HL-60/S4 treated with retinoic acid at 250 ng/mL for 4 days and 3 days (cell line): Measurements from ENCODE around the gene CPT1B.

ENCODE experiments used
- in situ Hi-C: fragments of 300-500 bp; cut with MboI; formaldehyde crosslinking; loops from 2 replicates; pipeline ENCODE4 v1.7.0; 2022; ENCODE audit warnings: low sequenced_read_pairs

CPT1B gene

GRCh38 chr22:50571264-50572175, 6.7 kb downstream of the CPT1B start:
- in situ Hi-C loops, result no loop called here

DNA sequence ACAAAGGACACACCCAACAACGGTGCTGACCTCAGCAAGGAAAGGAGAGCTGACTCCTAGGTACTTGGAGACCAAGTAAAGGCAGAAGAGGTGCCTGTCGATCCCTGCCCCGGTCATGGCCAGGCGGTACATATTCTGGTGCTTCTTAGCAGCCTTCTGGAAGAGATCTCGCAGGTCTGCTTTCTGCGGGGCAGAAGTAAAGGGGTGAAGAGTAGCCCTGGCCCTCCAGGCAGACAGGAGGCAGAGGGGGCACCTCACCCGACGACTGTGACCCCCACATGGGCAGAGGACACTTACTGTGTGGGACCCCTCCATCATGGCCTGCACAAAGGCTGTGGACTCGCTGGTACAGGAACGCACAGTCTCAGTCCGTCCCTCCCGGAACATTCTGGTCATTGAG, 7.4 kb downstream of the CPT1B start:
- in situ Hi-C loops, result no loop called here

DNA sequence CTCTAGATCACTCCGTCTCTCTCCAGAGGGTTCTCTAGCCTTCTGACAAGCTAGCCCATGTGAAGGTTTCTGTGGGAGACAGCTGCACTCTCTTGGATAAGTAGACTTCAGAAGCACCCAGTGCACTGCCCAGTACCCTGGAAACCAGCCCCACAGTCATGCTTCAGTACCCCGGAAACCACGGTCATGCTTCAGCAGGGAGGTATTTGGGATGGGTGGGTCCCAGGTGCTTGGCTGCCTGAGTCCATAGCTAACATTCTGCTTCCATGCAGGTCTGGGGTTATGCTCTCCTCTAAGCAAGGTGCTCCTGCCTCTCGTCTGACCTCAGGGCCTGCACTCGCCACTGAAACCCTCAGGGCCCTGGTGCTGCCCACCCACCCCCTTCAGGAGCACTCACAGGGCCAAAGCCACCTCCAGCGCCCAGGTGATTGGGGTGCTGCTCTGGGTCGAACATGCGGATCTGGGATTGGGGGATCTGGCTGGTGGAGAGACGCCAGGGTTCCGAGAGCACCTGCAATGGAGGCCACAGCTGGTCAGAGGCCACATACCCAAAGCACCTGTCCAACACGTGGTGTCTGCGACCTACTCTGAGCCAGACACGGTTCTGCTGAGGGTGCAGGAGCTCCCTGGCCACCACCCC, 8.2 kb downstream of the CPT1B start:
- in situ Hi-C loops, result no loop called here

DNA sequence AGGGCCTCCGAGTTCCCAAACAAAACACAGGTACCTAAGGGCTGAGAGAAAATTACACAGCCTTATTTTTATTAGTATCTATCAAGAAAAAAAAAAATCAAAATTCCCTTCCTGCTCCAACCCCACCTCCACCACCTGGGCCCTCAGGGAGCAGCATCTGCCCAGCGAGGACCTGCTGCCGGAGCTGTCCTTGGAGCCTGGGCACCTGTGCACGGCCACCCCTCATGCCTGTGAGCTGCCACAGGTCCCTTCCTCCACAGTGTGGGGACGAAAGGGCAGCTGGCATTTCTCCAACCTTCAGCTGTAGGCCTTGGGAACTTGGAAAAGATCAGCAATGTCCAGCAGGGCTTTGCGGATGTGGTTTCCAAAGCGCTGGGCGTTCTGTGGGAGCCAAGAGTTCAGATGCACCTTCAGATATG, 9.2 kb downstream of the CPT1B start:
- in situ Hi-C loops, result no loop called here

- in situ Hi-C loops, result no loop called here
Measured at GRCh38 chr22:50568626-50569025, 9.6 kb downstream of the CPT1B start.

DNA sequence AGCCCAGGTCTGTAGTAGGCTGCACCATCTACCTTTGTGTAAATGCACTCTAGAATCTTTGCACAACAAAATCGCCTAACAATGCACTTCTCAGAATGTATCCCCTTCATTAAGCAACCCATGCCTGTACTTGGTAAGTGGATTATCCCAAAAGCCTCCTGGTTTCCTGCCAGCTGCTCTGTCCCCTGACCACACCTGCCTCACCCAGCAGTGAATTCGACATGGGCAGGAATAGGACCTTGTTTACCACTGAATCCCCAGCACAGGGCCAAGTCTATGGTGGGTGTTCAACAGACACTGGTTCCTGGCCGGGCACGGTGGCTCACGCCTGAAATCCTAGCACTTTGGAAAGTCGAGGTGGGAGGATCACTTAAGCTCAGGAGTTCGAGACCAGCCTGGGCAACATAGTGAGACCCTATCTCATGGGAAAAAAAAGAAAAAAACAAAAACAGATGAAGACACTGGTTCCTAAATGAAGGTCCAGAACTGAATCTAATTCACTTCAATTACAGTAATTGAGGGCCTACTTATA, 10.4 kb downstream of the CPT1B start:
- in situ Hi-C loops, result no loop called here

GRCh38 chr22:50564289-50564688, 13.9 kb downstream of the CPT1B start:
- in situ Hi-C loops, result no loop called here

GRCh38 chr22:50563413-50564160, 14.6 kb downstream of the CPT1B start:
- in situ Hi-C loops, result no loop called here

- in situ Hi-C loops, result no loop called here
Measured at GRCh38 chr22:50562523-50563412, 15.5 kb downstream of the CPT1B start, which contains the start of gene SYCE3. Gene SYCE3, minus strand, starts transcription at chr22:50562919. Its CDS starts 6,514 bp downstream, at chr22:50556405.

DNA sequence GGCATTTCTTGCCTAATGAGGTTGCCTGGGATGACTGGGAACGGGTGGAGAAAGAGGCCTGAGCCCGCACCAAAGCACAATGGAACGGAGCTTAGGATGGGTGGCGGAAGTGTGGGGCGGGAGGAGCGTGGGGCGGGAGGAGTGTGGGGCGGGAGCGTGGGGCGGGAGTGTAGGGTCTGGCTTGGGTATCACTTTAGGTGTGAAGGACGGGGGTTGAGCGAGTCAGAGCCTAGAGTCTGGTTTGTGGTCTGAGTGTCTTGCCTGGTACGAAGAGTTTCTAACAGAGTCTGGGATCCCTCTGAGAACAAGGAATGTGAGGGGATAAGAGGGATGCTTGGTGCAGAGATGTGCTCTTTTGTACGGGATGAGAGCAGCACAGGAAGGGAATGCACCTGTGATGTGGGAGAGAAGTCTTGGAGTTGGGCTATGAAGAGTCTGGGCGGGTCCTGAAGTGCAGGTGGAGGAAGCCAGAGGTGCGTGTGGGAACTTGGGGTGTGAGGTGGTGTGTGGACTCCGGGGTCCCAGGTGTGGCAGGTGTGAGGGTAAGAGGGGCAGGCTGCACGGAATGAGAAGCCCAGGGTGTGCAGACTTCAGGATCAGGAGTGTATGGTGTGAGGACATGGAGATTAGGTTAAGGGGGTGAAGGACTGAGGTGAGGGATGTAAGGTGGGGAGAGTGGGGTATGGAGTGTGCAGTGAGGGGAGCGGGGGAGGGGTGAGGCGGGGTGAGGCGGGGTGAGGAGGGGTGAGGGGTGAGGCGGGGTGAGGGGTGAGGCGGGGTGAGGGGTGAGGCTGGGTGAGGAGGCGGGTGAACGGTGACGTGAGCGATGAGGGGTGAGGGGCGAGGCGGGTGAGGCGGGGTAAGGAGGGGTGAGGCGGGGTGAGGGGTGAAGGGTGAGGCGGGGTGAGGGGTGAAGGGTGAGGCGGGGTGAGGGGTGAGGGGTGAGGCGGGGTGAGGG, 16.5 kb downstream of the CPT1B start:
- in situ Hi-C loops, result no loop called here

GRCh38 chr22:50560034-50560433, 18.2 kb downstream of the CPT1B start:
- in situ Hi-C loops, result no loop called here

DNA sequence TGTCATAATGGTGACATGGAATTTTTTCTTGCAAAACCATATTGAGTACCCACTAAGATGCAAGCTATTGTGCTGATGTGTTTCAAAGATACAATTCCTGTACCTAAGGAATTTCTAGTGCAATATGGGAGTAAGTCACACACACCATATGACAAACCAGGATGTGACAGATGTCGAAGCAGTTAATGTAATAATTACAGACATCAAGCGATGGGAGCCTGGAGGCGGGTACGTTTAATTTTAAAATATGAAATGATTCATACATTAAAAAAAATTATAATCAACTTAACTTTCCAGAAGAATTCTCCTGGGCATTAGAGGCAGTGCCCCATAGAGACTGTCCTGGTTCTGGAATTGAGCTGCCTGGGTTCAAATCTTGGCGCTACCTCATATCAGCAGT, 21.5 kb downstream of the CPT1B start:
- in situ Hi-C loops, result no loop called here

GRCh38 chr22:50553310-50553709, 24.9 kb downstream of the CPT1B start:
- in situ Hi-C loops, result no loop called here

DNA sequence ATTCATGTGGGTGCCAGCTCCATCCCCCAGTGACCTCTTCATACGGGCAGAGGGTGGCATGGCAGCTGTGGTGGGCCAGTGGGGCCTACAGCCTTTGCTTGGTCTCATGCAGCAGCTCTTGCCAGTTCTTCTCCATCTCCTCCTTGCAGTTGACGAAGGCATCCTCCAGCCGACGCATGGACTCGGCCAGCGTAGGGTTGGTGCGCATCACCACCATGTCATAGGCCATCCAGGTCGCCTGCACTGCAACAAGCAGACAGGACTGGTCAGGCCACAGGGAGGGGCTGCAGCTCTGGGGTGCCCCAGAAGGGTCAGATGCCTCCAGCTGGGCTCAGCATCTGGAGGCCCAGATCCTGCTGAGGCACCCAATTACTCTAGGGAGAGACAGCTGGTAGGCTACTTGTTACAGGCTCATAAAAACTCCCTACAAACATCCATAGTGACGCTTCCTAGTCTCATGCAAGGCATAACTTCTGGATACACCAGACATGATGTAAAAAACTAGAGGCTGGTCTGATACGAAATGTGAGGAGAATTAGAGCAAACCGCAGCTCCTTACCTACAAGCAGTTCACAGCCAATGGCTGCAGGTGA, 27.0 kb downstream of the CPT1B start:
- in situ Hi-C loops, result no loop called here

DNA sequence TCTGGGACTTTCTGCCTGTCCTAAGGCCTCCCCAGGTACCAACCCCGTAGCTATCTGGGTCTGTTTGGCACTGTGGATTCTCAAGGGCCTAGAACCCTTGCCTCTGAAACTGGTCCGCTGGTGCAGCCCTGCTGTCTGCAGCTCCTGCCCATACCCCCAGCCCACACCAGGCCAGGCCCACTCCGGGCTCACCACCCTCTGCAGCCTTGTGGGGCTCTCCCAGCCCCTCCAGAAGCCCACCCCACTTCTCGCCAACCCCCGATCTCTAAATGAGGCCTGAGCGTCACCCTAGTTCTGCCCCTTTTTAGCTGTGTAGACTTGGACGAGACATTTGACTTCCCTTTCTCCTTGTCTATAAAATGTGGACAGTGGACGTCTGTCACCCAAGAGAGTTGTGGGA, 27.8 kb downstream of the CPT1B start:
- in situ Hi-C loops, result no loop called here

- in situ Hi-C loops, result no loop called here
Measured at GRCh38 chr22:50548921-50549790, 29.1 kb downstream of the CPT1B start.

DNA sequence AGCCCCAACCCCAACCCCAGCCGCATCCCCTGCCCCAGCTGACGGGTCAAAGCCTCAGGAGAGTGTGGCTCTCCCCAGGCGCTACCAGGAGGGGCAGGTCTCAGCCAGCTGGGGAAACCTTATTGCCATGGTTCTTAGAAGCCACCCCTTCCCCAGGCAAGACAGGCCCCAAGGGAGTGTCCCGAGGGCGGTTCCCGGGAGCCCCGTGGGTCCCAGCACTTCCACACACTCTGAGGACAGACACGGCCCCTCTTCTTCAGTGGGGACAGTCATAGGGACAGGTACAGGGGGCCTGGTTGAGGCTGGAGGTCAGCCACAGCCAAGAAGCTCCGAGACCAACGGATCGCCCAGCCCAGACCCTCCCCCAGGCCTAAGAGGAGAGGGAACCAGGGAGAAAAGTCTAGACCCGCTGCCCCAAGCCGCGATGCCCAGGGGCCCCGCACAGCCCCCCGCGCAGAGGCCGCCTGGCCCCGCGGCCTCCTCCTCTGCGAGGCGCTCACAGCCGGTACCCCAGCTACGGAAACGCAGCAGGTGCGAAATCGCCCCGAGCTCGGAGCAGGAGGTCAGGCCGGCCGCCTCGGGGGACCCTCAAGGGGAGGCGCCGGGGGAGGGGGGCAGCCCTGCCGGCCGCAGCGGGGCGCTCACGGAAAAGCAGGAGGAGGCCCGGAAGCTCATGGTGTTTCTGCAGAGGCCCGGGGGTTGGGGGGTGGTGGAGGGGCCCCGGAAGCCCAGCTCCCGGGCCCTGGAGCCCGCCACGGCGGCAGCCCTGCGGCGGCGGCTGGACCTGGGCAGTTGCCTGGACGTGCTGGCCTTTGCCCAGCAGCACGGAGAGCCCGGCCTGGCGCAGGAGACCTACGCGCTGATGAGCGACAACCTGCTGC, 29.9 kb downstream of the CPT1B start:
- in situ Hi-C loops, result no loop called here
